NAMALWA (cell line): Measurements from ENCODE around the gene CELA2A.
"Not testable (repeated sequence)": the region's sequence is repeated elsewhere in the genome, so short reads cannot be mapped to it uniquely, and the experiment has no call there.

ENCODE experiments used
- DNase-seq: peaks from one replicate; pipeline ENCODE4 v3.0.0-alpha.2; 2015; ENCODE audit warnings: low spot score

CELA2A gene

GRCh38 chr1:15500184-15501178 is 43.9 kb downstream of the CELA2A start:
- DNase-seq: no peak

- peak; percentile 85 for DNase-seq
Observed at GRCh38 chr1:15501208-15502032, 44.9 kb downstream of the CELA2A start.

GRCh38 chr1:15504436-15504835 is 47.9 kb downstream of the CELA2A start:
- no peak for DNase-seq

- no peak for DNase-seq
Observed at GRCh38 chr1:15506831-15507230, 50.3 kb downstream of the CELA2A start.

- DNase-seq: no peak
Observed at GRCh38 chr1:15507278-15507677, 50.7 kb downstream of the CELA2A start.

GRCh38 chr1:15508700-15509487 is 52.4 kb downstream of the CELA2A start:
- DNase-seq: peak; percentile 20

GRCh38 chr1:15509586-15509985 is 53.1 kb downstream of the CELA2A start:
- no peak for DNase-seq

- no peak for DNase-seq
Observed at GRCh38 chr1:15510611-15511405, 54.3 kb downstream of the CELA2A start.

- no peak for DNase-seq
Observed at GRCh38 chr1:15513192-15513591, 56.7 kb downstream of the CELA2A start.

GRCh38 chr1:15513919-15514318 is 57.4 kb downstream of the CELA2A start:
- no peak for DNase-seq

- not testable (repeated sequence) for DNase-seq
Observed at GRCh38 chr1:15514557-15514956, 58.0 kb downstream of the CELA2A start.

- peak; percentile 42 for DNase-seq
Observed at GRCh38 chr1:15515022-15515663, 58.6 kb downstream of the CELA2A start.

GRCh38 chr1:15519625-15520024 is 63.1 kb downstream of the CELA2A start:
- no peak for DNase-seq

GRCh38 chr1:15521206-15521906 is 64.8 kb downstream of the CELA2A start:
- DNase-seq: not testable (repeated sequence)
